Small intestine (tissue), 7 donors: ENCODE data around the gene MAPKAPK2. TPM values are rescaled to one million over a fixed set of nuclear protein-coding genes. Genes with fewer than 3 reads are reported as not detected.

Experiments used
- DNase-seq, 2 donors: peaks; one replicate each; pipeline versions ENCODE4 v3.0.0 to v3.0.0-alpha.2; 2013
- FAIRE-seq: peaks from 2 replicates; lab custom pipeline; 2012; peaks lifted over from hg19 to GRCh38; lab: Jason Lieb, UNC
- H3K27ac ChIP-seq, 3 donors: one replicate each; pipeline ENCODE4 v1.5.1; 2013; ENCODE audit warnings: low read length in 2 of 3, mild to moderate bottlenecking in 2 of 3, control low read depth in 1 of 3, inconsistent platforms in 1 of 3, low read depth in 1 of 3, moderate library complexity in 1 of 3
- H3K27me3 ChIP-seq, 3 donors: one replicate each; pipeline ENCODE4 v1.6.1; 2013; ENCODE audit warnings: low read length in 3 of 3, inconsistent platforms in 1 of 3; ENCODE audit not compliant: control insufficient read depth in 3 of 3, insufficient read depth in 3 of 3
- H3K36me3 ChIP-seq, 3 donors: one replicate each; pipeline ENCODE4 v1.6.1; 2013; ENCODE audit warnings: low read length in 3 of 3, inconsistent platforms in 1 of 3, low read depth in 1 of 3, mild to moderate bottlenecking in 1 of 3, moderate library complexity in 1 of 3; ENCODE audit not compliant: control insufficient read depth in 3 of 3, insufficient read depth in 2 of 3
- H3K4me1 ChIP-seq, 3 donors: one replicate each; pipeline ENCODE4 v1.6.1; 2013; ENCODE audit warnings: low read length in 2 of 3, inconsistent platforms in 1 of 3, low read depth in 1 of 3, mild to moderate bottlenecking in 1 of 3, moderate library complexity in 1 of 3; ENCODE audit not compliant: control insufficient read depth in 3 of 3, insufficient read depth in 2 of 3
- H3K4me3 ChIP-seq, 3 donors: one replicate each; pipeline ENCODE4 v1.5.1; 2013; ENCODE audit warnings: low read length in 3 of 3, control low read depth in 1 of 3, inconsistent platforms in 1 of 3, low read depth in 1 of 3, mild to moderate bottlenecking in 1 of 3, moderate library complexity in 1 of 3
- H3K9me3 ChIP-seq, 2 donors: one replicate each; pipeline ENCODE4 v1.6.1; 2013; ENCODE audit warnings: low read depth in 1 of 2, low read length in 1 of 2; ENCODE audit not compliant: control insufficient read depth in 2 of 2, insufficient read depth in 1 of 2
- WGBS, 3 donors: extraction: QIAGEN DNeasy Blood & Tissue Kit; methylation state at CpG; one replicate each; pipeline ENCODE4 v1.1.7; 2013; 5-methylcytosine and 5-hydroxymethylcytosine counted together
- polyA plus RNA-seq, 4 donors: library from polyadenylated mRNA; stranded (reverse) in 3 of 4; unstranded in 1 of 4; fragments of 200-250 nt in 3 of 4; fragments of 120-200 nt in 1 of 4; gene quantifications; one replicate each; pipeline versions ENCODE4 v1.2.1 to v1.2.3, GENCODE V29; 2013
- donor health status: healthy with polysubstance abuse.
- donor health status: control.
- donor health status: control.
- donor health status: Bipolar disorder and iron deficiency.
- donor health status: healthy.

The MAPKAPK2 gene
- polyA plus RNA-seq, 4 donors: 56.4 to 93.5 (median 71.3) TPM

DNA sequence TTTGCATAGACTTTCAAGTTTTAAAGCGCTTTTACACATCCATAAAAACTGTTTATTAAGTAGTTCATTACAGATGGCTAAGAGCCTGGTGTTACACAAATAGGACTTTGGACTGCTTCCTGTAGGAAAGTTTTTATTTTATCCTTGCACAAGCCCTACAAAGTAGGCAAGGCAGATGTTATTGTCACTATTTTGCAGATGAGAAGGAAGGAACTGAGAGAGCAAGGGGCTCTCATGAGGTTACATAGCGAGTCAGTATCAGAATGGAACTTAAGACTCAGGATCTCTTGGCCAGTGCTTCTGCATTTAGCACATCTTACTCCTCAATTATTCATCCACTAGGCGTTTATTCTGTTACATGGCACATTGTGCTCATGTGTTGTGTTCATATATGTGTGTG is 2.6 kb upstream of the MAPKAPK2 start:
- Histone ChIP-seq H3K4me1 (peaks cover 7 to 47% (median 10%) of the 10 kb centered on the region in 3 donors), H3K9me3 (no peaks in the 10 kb centered on the region), H3K27me3 (no peaks in the 10 kb centered on the region), H3K36me3 (peaks cover 0 to 3% (median 0%) of the 10 kb centered on the region in 3 donors), H3K27ac (peak overlapping the region; percentile 59 to 85 (median 77)), H3K4me3 (no peak overlapping the region)
- DNase-seq (peak; percentile 90 to 92), FAIRE-seq (no peak)
- 8 to 34% (median 20%) methylated on average over 3 of the region's 3 CpGs for WGBS, 3 donors

GRCh38 chr1:206683313-206683712 is 1.4 kb upstream of the MAPKAPK2 start:
- WGBS, 3 donors: 71 to 80% (median 72%) methylated on average over 6 of the region's 6 CpGs
- H3K36me3 ChIP-seq: peaks cover 0 to 7% (median 0%) of the 10 kb centered on the region in 3 donors
- peak overlapping the region in 1 of 3 donors; percentile 85 for H3K27ac ChIP-seq
- H3K4me3 ChIP-seq: no peak overlapping the region
- FAIRE-seq (no peak), DNase-seq (no peak)
- no peaks in the 10 kb centered on the region for H3K9me3 ChIP-seq
- peaks cover 15 to 59% (median 22%) of the 10 kb centered on the region in 3 donors for H3K4me1 ChIP-seq
- no peaks in the 10 kb centered on the region for H3K27me3 ChIP-seq

GRCh38 chr1:206684003-206684402 is 702 bp upstream of the MAPKAPK2 start:
- Histone ChIP-seq H3K4me3 (peak overlapping the region in 1 of 3 donors; percentile 54), H3K27me3 (no peaks in the 10 kb centered on the region), H3K9me3 (no peaks in the 10 kb centered on the region), H3K36me3 (peaks cover 0 to 8% (median 0%) of the 10 kb centered on the region in 3 donors), H3K4me1 (peaks cover 15 to 64% (median 26%) of the 10 kb centered on the region in 3 donors), H3K27ac (peak overlapping the region in 2 of 3 donors; percentile 2 to 85)
- FAIRE-seq (no peak), DNase-seq (no peak)
- 21 to 49% (median 25%) methylated on average over 8 of the region's 8 CpGs for WGBS, 3 donors

DNA sequence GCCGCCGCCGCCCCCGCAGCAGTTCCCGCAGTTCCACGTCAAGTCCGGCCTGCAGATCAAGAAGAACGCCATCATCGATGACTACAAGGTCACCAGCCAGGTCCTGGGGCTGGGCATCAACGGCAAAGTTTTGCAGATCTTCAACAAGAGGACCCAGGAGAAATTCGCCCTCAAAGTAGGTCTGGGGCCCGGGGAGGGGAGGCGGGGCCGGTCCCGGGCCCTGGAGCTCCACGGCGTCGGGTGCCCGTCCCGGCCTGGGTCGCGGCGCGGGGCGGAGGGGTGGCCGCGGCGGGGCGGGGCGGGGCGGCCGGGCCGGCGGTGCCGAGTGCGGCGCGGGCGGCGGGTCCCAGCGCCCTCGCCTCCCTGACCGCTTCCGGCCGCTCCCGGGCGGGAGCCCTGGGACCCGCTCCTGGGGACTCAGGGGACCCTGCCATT is 646 bp downstream of the MAPKAPK2 start:
- peaks cover 0 to 15% (median 0%) of the 10 kb centered on the region in 3 donors for H3K36me3 ChIP-seq
- H3K9me3 ChIP-seq: no peaks in the 10 kb centered on the region
- peaks cover 15 to 58% (median 33%) of the 10 kb centered on the region in 3 donors for H3K4me1 ChIP-seq
- 0 to 1% (median 0%) methylated on average over 13 to 48 of the region's 48 CpGs for WGBS, 3 donors
- FAIRE-seq: no peak
- peak overlapping the region; percentile 74 to 97 (median 97) for H3K4me3 ChIP-seq
- peak in 1 of 2 donors; percentile 61 for DNase-seq
- H3K27ac ChIP-seq: peak overlapping the region; percentile 83 to 98 (median 93)
- no peaks in the 10 kb centered on the region for H3K27me3 ChIP-seq

DNA sequence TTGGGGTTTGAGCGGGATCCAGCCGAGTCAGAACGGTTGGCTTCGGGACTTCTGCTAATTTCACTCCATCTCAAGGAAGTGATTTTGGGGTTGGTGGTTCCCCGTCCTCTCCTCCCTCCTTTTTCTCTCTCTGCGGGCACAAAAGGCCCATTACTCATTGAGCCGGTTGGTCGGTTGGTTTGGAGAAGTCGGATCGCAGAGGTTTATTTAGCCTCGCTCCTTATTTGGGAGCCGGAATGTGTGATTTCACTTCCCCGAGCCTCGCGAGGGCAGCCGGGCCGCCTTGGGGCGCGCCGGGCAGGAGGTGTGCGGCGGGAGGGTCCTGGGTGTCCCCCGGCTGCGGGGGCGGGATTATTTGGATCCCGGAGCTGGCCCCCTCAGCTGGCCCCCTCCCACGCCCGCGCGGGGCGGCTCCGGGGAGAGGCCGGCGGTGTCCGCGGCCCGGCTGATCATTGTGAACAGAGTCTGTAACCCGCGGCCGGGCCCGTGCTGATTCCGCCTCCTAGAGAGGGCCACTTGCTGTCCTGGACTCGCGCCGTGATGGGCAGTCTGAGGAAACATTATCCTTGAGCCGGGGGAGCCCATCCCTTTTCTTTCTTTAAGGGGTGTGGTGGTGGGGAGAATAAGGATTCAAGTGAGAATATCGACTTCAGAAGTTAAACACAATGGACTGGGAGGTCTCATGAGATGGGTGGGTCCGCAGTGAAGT is 1.2 kb downstream of the MAPKAPK2 start:
- WGBS, 3 donors: 0 to 1% (median 0%) methylated on average over 47 to 48 of the region's 48 CpGs
- H3K4me1 ChIP-seq: peaks cover 19 to 55% (median 36%) of the 10 kb centered on the region in 3 donors
- no peak for FAIRE-seq

GRCh38 chr1:206686478-206687249 is 2.0 kb downstream of the MAPKAPK2 start:
- FAIRE-seq (no peak), DNase-seq (peak in 1 of 2 donors; percentile 46)
- H3K36me3 ChIP-seq: peaks cover 0 to 15% (median 0%) of the 10 kb centered on the region in 3 donors
- H3K9me3 ChIP-seq: no peaks in the 10 kb centered on the region
- H3K27me3 ChIP-seq: no peaks in the 10 kb centered on the region
- WGBS, 3 donors: 1 to 3% (median 2%) methylated on average over 8 of the region's 8 CpGs
- peak overlapping the region; percentile 74 to 97 (median 97) for H3K4me3 ChIP-seq
- H3K4me1 ChIP-seq: peaks cover 21 to 54% (median 32%) of the 10 kb centered on the region in 3 donors
- peak overlapping the region; percentile 83 to 98 (median 91) for H3K27ac ChIP-seq

More for the DNA sequence above, 1.2 kb downstream of the MAPKAPK2 start:
- no peaks in the 10 kb centered on the region for H3K9me3 ChIP-seq
- peak overlapping the region; percentile 74 to 97 (median 97) for H3K4me3 ChIP-seq
- no peaks in the 10 kb centered on the region for H3K27me3 ChIP-seq
- DNase-seq: peak; percentile 48 to 71
- peak overlapping the region; percentile 83 to 98 (median 91) for H3K27ac ChIP-seq
- H3K36me3 ChIP-seq: peaks cover 0 to 15% (median 0%) of the 10 kb centered on the region in 3 donors

GRCh38 chr1:206687251-206687914 is 2.7 kb downstream of the MAPKAPK2 start:
- H3K9me3 ChIP-seq: no peaks in the 10 kb centered on the region
- 31 to 51% (median 41%) methylated on average over 7 of the region's 7 CpGs for WGBS, 3 donors
- no peaks in the 10 kb centered on the region for H3K27me3 ChIP-seq
- H3K27ac ChIP-seq: no peak overlapping the region
- peak overlapping the region in 1 of 3 donors; percentile 97 for H3K4me3 ChIP-seq
- peaks cover 0 to 17% (median 0%) of the 10 kb centered on the region in 3 donors for H3K36me3 ChIP-seq
- DNase-seq: no peak
- peaks cover 21 to 56% (median 36%) of the 10 kb centered on the region in 3 donors for H3K4me1 ChIP-seq
- FAIRE-seq: no peak
